Endothelial cell (in vitro differentiated cells): ENCODE results near the gene PTPRN2. TPM values are rescaled to one million over a fixed set of nuclear protein-coding genes. Genes with fewer than 3 reads are reported as not detected.

Experiments
- DNase-seq: peaks from one replicate; pipeline ENCODE4 v3.0.0; 2021; ENCODE audit warnings: low spot score
- H3K27ac Mint-ChIP-seq: one replicate; pipeline ENCODE4 v1.8.0; 2021; ENCODE audit warnings: mixed read lengths, inconsistent platforms; ENCODE audit not compliant: unreplicated experiment
- H3K27me3 Mint-ChIP-seq: one replicate; pipeline ENCODE4 v1.8.0; 2021; ENCODE audit warnings: mild to moderate bottlenecking, moderate library complexity, mixed read lengths, inconsistent platforms; ENCODE audit not compliant: unreplicated experiment
- H3K36me3 Mint-ChIP-seq: one replicate; pipeline ENCODE4 v1.8.0; 2021; ENCODE audit warnings: mild to moderate bottlenecking, low read depth, mixed read lengths, inconsistent platforms; ENCODE audit not compliant: unreplicated experiment
- H3K4me1 Mint-ChIP-seq: one replicate; pipeline ENCODE4 v1.8.0; 2021; ENCODE audit warnings: mild to moderate bottlenecking, mixed read lengths, inconsistent platforms; ENCODE audit not compliant: unreplicated experiment
- H3K4me3 Mint-ChIP-seq: one replicate; pipeline ENCODE4 v1.8.0; 2021; ENCODE audit warnings: mild to moderate bottlenecking, mixed read lengths, inconsistent platforms; ENCODE audit not compliant: unreplicated experiment
- H3K9me3 Mint-ChIP-seq: one replicate; pipeline ENCODE4 v1.8.0; 2021; ENCODE audit warnings: mixed read lengths, inconsistent platforms; ENCODE audit not compliant: unreplicated experiment
- CTCF ChIP-seq: fragments of 200-600 bp; sonication (generic); IDR thresholded peaks from one replicate; pipeline ENCODE4 v1.5.0; 2021; ENCODE audit warnings: antibody characterized with exemption; ENCODE audit not compliant: unreplicated experiment
- total RNA-seq: library from RNA; stranded (reverse); fragmentation: NEBNext Ultra II Directional; extraction: Animal tissue kit (Norgen Biotek cat#: 25700); gene quantifications from one replicate; pipeline ENCODE4 v1.2.1, GENCODE V29; 2021; ENCODE audit not compliant: unreplicated experiment

Gene PTPRN2
- total RNA-seq, 1 donor from 2014 or later, result 0.18 TPM

- H3K4me3 Mint-ChIP-seq, result no peak overlapping the region
- H3K27me3 Mint-ChIP-seq, result peaks cover 10% of the 10 kb centered on the region
- H3K27ac Mint-ChIP-seq, result no peak overlapping the region
- peaks cover 8% of the 10 kb centered on the region for H3K36me3 Mint-ChIP-seq
- no peak for TF ChIP-seq CTCF
- DNase-seq, result no peak
- no peaks in the 10 kb centered on the region for H3K4me1 Mint-ChIP-seq
- H3K9me3 Mint-ChIP-seq, result peaks cover 21% of the 10 kb centered on the region
Measured at GRCh38 chr7:158546626-158547025, 41.0 kb downstream of the PTPRN2 start.

- Mint-ChIP-seq H3K4me3 (no peak overlapping the region), H3K9me3 (peaks cover 26% of the 10 kb centered on the region), H3K4me1 (no peaks in the 10 kb centered on the region), H3K27me3 (peaks cover 10% of the 10 kb centered on the region), H3K36me3 (peaks cover 12% of the 10 kb centered on the region), H3K27ac (no peak overlapping the region)
- no peak for TF ChIP-seq CTCF
- no peak for DNase-seq
Measured at GRCh38 chr7:158546214-158546613, 41.4 kb downstream of the PTPRN2 start.

- peaks cover 22% of the 10 kb centered on the region for H3K9me3 Mint-ChIP-seq
- no peak for DNase-seq
- H3K36me3 Mint-ChIP-seq, result peaks cover 9% of the 10 kb centered on the region
- TF ChIP-seq CTCF, result no peak
- no peaks in the 10 kb centered on the region for H3K4me1 Mint-ChIP-seq
- no peak overlapping the region for H3K4me3 Mint-ChIP-seq
- peaks cover 10% of the 10 kb centered on the region for H3K27me3 Mint-ChIP-seq
- no peak overlapping the region for H3K27ac Mint-ChIP-seq
Measured at GRCh38 chr7:158544708-158545107, 42.9 kb downstream of the PTPRN2 start.

- peaks cover 22% of the 10 kb centered on the region for H3K9me3 Mint-ChIP-seq
- H3K27ac Mint-ChIP-seq, result no peak overlapping the region
- H3K4me3 Mint-ChIP-seq, result no peak overlapping the region
Measured at GRCh38 chr7:158543840-158544239, 43.8 kb downstream of the PTPRN2 start.

More at GRCh38 chr7:158543840-158544239, 43.8 kb downstream of the PTPRN2 start:
- Mint-ChIP-seq H3K27me3 (peaks cover 9% of the 10 kb centered on the region), H3K36me3 (peaks cover 9% of the 10 kb centered on the region), H3K4me1 (no peaks in the 10 kb centered on the region)
- DNase-seq, result no peak
- TF ChIP-seq CTCF, result no peak
